GM12865 (cell line): ENCODE results near the gene ATP13A4.

Experiments
- DNase-seq: peaks from one replicate; pipeline ENCODE4 v3.0.0; 2010; ENCODE audit warnings: low read depth
- H3K4me3 ChIP-seq: 2 replicates; pipeline ENCODE4 v1.5.1; 2011; ENCODE audit warnings: mild to moderate bottlenecking, low read depth, low read length, control low read depth
- TF ChIP-seq, protein P1 (sequence below): IDR thresholded peaks from 2 replicates; pipeline ENCODE4 v1.5.1; 2011; ENCODE audit warnings: low read length, control low read depth, low read depth, inconsistent platforms; ENCODE audit not compliant: insufficient read depth; ENCODE audit errors: missing control alignments

The ATP13A4 gene, protein sequence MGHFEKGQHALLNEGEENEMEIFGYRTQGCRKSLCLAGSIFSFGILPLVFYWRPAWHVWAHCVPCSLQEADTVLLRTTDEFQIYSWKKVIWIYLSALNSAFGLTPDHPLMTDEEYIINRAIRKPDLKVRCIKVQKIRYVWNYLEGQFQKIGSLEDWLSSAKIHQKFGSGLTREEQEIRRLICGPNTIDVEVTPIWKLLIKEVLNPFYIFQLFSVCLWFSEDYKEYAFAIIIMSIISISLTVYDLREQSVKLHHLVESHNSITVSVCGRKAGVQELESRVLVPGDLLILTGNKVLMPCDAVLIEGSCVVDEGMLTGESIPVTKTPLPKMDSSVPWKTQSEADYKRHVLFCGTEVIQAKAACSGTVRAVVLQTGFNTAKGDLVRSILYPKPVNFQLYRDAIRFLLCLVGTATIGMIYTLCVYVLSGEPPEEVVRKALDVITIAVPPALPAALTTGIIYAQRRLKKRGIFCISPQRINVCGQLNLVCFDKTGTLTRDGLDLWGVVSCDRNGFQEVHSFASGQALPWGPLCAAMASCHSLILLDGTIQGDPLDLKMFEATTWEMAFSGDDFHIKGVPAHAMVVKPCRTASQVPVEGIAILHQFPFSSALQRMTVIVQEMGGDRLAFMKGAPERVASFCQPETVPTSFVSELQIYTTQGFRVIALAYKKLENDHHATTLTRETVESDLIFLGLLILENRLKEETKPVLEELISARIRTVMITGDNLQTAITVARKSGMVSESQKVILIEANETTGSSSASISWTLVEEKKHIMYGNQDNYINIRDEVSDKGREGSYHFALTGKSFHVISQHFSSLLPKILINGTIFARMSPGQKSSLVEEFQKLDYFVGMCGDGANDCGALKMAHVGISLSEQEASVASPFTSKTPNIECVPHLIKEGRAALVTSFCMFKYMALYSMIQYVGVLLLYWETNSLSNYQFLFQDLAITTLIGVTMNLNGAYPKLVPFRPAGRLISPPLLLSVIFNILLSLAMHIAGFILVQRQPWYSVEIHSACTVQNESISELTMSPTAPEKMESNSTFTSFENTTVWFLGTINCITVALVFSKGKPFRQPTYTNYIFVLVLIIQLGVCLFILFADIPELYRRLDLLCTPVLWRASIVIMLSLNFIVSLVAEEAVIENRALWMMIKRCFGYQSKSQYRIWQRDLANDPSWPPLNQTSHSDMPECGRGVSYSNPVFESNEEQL

DNA sequence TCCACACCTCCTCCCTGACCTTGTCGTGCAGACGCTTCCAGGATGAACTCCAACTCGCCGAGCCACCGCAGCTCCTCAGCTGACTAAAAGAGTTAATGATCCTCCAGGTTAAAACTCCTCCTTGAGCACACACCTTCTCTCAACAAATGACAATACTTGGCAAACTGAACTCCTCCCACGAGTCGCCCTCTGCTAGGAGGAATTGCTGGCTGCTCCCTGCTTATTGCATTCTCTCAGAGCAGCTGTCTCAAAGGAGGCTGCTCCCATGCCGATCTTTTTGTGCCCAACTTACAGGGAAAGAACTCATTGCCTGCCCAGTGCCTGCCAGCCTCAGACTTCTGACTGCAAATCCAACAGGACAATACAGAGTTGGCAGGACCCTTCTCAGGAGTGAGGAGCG lies at the start of gene ATP13A4:
Gene ATP13A4 (minus strand): TSS at position 85 of the 400 bp plus-strand sequence. CDS start 96 bp downstream, outside the sequence.
- DNase-seq = no peak
- no peak within 1 kb of the TSS for H3K4me3 ChIP-seq
- TF ChIP-seq, protein P1, sequence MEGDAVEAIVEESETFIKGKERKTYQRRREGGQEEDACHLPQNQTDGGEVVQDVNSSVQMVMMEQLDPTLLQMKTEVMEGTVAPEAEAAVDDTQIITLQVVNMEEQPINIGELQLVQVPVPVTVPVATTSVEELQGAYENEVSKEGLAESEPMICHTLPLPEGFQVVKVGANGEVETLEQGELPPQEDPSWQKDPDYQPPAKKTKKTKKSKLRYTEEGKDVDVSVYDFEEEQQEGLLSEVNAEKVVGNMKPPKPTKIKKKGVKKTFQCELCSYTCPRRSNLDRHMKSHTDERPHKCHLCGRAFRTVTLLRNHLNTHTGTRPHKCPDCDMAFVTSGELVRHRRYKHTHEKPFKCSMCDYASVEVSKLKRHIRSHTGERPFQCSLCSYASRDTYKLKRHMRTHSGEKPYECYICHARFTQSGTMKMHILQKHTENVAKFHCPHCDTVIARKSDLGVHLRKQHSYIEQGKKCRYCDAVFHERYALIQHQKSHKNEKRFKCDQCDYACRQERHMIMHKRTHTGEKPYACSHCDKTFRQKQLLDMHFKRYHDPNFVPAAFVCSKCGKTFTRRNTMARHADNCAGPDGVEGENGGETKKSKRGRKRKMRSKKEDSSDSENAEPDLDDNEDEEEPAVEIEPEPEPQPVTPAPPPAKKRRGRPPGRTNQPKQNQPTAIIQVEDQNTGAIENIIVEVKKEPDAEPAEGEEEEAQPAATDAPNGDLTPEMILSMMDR = no peak

DNA sequence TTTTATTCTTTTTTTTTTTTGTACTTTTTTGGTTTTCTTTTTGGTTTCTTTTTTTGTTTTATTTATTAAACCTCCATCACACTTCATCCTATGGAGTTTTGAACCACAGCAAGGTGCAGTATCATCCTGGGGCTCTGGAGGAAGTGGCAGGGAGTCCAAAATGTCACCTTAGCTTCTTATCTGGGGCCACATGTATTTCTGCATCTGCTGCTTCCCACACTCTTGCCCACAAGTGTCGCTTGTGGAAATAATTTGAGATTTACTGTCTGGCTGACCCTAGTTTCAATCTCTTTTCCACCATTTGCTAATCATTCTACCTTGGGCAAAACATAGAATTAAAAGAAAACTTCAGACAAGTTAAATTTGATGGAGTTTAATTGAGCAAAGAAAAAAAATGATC lies 44.7 kb upstream of the ATP13A4 start:
- TF ChIP-seq, protein P1 = no peak
- DNase-seq = no peak
- H3K4me3 ChIP-seq = no peak overlapping the region

DNA sequence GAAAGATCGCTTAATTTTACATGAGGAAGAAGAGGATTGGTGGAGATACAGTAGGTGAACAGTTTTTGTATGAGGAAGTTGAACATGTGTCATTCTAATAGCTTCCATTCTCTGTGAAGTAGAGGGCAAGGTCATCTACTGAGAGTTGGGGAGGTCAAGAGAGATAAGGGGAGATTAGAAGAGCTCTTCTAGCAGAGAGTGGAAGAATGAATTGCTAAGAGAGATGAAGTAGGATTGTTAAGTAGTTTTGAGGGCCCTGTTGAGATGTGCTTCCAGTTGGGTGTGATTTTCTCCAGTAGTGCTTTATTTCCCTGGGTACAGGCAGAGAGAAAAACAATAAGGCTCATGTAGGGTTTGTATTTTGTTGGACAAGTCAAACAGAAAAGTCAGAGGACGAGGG lies 43.5 kb upstream of the ATP13A4 start:
- DNase-seq = no peak
- TF ChIP-seq, protein P1 = no peak
- no peak overlapping the region for H3K4me3 ChIP-seq

DNA sequence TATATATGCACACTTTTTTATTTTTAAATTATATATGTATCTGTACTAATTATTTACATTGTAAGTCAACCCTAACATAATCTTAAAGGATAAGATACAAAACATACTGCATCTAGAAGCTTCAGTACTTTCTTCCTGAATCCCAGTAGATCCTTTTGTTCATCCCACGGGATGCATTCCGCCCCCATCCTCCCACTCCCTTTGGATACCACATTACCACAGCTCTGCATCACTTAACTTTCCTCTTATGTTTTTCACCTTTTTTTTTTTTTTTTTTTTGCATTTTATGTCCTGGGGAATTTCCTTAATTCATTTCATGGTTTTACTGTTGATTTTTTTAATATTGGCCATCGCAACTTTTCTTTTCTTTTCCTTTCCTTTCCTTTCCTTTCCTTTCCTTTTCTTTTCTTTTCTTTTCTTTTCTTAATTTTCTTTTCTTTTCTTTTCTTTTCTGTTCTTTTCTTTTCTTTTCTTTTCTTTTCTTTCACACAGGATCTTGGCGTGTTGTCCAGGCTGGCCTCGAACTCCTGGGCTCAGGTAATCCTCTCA lies 41.3 kb upstream of the ATP13A4 start:
- no peak for DNase-seq
- H3K4me3 ChIP-seq = no peak overlapping the region
- TF ChIP-seq, protein P1 = no peak

DNA sequence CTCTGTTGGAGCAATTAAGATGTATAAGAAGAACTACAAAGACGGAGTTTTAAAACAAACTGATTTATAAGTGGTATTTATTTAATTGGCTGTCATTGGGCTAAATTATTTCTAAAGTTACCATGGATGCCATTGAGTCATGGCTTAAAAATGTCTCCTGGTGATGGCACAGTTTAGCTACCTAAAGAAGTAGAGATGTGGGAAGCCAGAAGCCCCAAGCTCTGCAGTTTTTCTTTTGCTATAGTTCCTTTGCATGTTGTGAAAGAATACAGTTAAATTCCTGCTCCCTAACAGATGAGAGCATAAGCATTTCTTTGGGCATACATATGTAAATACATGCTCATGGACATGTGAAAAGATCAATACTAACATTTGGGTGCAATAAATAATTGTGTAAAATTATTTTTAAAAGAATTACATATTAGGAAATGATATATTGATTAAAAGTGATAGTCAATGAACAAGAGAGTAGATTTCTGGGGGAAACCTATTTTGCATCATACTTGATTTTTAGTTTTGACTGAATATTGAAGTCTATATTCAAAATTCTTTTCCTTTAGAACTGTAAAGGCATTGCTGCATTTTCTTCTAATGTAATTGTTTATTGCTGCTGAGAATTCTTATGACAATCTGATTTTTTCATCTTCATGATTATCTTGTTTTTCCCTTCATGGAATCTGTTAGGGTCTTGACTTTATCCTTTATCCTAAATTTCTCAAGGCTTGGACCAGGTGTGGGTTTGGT lies 40.4 kb upstream of the ATP13A4 start:
- no peak for DNase-seq
- H3K4me3 ChIP-seq = no peak overlapping the region

More for the DNA sequence above, 40.4 kb upstream of the ATP13A4 start:
- TF ChIP-seq, protein P1 = no peak
